ENCODE data around the gene OR8D2.

GRCh38 chr11:124302347-124303125 is 17.5 kb downstream of the OR8D2 start:
- TF ChIP-seq CTCF (conservative IDR thresholded peaks at IDR 0.05) (no peak), ZFX (IDR thresholded peaks at IDR 0.05) (no peak)

All from C4-2B (cell line).